Measurements from ENCODE around the gene SERPINA10.

Gene SERPINA10

DNA sequence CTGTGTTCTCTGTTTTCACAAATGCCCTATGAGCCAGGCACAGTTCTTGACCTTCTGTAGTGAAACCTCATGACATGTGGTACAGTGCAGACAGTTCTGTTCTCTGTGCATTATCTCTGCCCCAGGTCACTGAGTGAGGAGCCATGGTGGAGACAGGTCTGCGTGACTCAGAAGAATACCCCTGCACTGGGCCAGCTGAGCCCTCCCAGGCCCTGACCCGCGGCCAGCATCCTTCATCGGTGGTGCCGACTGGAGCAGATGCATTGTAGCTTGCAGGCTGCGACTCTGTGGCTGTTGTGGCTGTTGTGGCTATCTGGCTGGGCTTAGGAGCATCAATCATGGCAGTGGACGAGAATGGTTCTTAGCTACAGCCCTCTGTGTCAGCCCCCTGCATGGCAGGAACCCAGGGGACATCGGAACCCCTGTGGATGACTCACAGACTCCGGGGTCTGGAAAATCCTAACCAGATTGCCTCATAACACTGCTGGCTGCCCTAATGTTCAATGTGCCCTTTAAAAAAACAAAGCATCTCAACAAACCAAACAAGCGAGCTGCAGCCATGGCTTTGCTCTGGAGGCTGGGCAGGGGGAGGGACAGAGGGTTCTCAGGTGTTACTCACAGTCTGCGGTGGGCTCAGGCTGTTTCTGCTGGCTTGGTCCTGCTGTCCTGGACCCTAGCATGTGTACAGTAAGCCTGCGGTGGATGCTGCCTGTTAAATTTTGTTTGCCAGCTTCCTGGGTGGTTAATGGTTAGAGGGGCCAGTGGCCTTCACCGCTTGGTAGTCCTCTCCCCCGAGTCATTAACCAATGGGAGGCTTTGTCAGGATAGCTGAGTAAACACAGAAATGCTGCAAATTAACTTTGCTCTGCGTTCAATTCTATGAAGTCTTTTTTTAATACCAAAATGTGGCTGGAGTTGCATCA, 29.8 kb upstream of the SERPINA10 start, which contains the start of gene SERPINA6:
TSS of gene SERPINA6 (minus strand) at position 689 of the 923 bp plus-strand sequence. CDS start 8,688 bp downstream, outside the sequence.
- TF ChIP-seq, protein P1, sequence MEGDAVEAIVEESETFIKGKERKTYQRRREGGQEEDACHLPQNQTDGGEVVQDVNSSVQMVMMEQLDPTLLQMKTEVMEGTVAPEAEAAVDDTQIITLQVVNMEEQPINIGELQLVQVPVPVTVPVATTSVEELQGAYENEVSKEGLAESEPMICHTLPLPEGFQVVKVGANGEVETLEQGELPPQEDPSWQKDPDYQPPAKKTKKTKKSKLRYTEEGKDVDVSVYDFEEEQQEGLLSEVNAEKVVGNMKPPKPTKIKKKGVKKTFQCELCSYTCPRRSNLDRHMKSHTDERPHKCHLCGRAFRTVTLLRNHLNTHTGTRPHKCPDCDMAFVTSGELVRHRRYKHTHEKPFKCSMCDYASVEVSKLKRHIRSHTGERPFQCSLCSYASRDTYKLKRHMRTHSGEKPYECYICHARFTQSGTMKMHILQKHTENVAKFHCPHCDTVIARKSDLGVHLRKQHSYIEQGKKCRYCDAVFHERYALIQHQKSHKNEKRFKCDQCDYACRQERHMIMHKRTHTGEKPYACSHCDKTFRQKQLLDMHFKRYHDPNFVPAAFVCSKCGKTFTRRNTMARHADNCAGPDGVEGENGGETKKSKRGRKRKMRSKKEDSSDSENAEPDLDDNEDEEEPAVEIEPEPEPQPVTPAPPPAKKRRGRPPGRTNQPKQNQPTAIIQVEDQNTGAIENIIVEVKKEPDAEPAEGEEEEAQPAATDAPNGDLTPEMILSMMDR (IDR thresholded peaks at IDR 0.05; ENCODE audit: poor library complexity, severe bottlenecking): no peak
- H3K4me1 ChIP-seq (ENCODE audit: insufficient read depth, poor library complexity, severe bottlenecking): peaks cover 7% of the 10 kb centered on the region
- H3K4me3 ChIP-seq (ENCODE audit: severe bottlenecking): no peak within 1 kb of the TSS
- no peaks in the 10 kb centered on the region for H3K36me3 ChIP-seq (ENCODE audit: low read depth)
- ATAC-seq (ENCODE audit: low read depth) (no peak), DNase-seq (ENCODE audit: low spot score) (no peak)
- no peaks in the 10 kb centered on the region for H3K27me3 ChIP-seq (ENCODE audit: insufficient read depth, poor library complexity, severe bottlenecking)
- H3K9me3 ChIP-seq (ENCODE audit: severe bottlenecking): peaks cover 3% of the 10 kb centered on the region
- no peak within 1 kb of the TSS for H3K27ac ChIP-seq (ENCODE audit: poor library complexity, severe bottlenecking)

DNA sequence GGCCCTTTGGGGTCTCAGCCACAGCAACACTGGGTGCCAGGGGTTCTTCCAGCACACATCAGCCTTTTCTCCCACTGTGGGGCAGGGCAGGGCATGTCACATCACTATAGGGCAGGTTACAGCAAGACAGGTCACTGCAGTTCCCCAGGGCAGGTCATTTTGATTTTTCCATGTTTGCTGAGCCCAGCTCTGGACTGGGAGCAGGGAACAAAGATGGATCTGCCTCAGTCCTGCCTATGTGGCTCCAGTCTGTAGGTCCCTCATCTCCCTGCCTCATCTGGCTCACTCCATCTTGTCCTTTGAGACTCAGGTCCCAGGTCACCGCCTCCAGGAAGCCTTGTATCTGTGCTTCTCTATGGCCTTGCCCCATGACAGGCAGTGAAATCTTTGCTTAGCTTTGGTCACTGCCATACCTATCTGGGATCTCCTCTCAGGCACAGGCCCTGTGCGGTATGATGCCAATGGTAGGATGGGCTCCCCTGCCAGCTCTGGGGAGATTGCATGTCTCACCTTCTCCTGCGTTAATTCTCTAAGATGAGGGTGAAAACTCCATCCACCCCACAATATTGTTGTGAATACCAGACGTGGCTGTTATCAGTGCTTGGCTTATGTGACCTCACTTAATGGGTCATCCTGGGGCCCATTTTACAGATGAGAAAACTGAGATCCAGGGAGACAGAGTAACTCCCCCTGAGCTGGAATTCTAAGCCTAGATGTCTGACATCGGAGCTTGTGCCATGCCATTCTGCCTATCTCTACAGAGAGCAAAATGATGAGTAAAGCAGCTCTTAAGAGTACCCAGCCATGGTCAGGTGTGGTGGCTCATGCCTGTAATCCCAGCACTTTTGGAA, 28.6 kb upstream of the SERPINA10 start:
- no peaks in the 10 kb centered on the region for H3K27me3 ChIP-seq (ENCODE audit: insufficient read depth, poor library complexity, severe bottlenecking)
- H3K4me3 ChIP-seq (ENCODE audit: severe bottlenecking): no peak overlapping the region
- peaks cover 7% of the 10 kb centered on the region for H3K4me1 ChIP-seq (ENCODE audit: insufficient read depth, poor library complexity, severe bottlenecking)
- no peaks in the 10 kb centered on the region for H3K36me3 ChIP-seq (ENCODE audit: low read depth)
- no peak for DNase-seq (ENCODE audit: low spot score)
- H3K9me3 ChIP-seq (ENCODE audit: severe bottlenecking): peaks cover 3% of the 10 kb centered on the region
- TF ChIP-seq, protein P1 (IDR thresholded peaks at IDR 0.05; ENCODE audit: poor library complexity, severe bottlenecking): no peak
- ATAC-seq (ENCODE audit: low read depth): no peak
- H3K27ac ChIP-seq (ENCODE audit: poor library complexity, severe bottlenecking): no peak overlapping the region

DNA sequence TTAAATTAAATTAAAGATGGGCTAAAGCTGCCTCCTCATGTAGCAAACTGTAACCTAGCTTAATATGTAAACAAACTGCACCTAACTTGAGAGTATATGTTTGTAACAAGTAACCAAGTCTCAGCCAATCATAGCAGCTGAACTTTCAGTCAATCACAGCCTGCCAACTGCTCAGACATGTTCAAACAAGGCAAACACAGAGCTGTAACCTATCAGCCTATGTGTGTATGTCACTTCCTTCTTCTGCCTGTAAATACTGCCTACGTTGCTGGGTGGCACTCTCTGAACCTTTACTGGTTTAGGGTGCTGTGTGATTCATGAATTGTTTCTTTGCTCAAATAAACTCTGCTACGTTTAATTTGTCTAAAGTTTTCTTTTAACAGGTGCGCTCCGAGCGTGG, 27.2 kb upstream of the SERPINA10 start:
- Histone ChIP-seq H3K9me3 (ENCODE audit: severe bottlenecking) (peaks cover 3% of the 10 kb centered on the region), H3K36me3 (ENCODE audit: low read depth) (no peaks in the 10 kb centered on the region), H3K27ac (ENCODE audit: poor library complexity, severe bottlenecking) (no peak overlapping the region), H3K27me3 (ENCODE audit: insufficient read depth, poor library complexity, severe bottlenecking) (no peaks in the 10 kb centered on the region), H3K4me3 (ENCODE audit: severe bottlenecking) (no peak overlapping the region), H3K4me1 (ENCODE audit: insufficient read depth, poor library complexity, severe bottlenecking) (peaks cover 7% of the 10 kb centered on the region)
- ATAC-seq (ENCODE audit: low read depth) (peak; percentile 97), DNase-seq (ENCODE audit: low spot score) (no peak)
- TF ChIP-seq, protein P1 (IDR thresholded peaks at IDR 0.05; ENCODE audit: poor library complexity, severe bottlenecking): no peak

DNA sequence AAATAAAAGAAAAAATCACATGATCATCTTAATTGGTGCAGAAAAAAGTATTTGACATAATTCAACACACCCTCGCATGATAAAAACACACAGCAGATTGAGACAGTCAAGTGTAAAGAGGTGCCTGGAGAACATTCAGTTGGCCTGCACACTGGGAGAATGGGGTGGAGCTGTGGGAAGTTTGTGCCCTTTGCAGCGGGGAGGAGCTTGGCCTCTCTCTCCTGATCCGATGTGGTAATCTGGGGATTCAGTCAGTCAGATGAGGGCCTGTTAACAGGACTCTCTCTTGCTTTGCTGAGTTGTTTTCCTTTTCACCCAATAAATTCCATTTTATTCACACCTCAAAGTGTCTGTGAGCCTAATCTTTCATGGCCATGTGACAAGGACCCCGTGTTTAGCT, 24.2 kb upstream of the SERPINA10 start:
- Histone ChIP-seq H3K9me3 (ENCODE audit: severe bottlenecking) (peaks cover 3% of the 10 kb centered on the region), H3K4me1 (ENCODE audit: insufficient read depth, poor library complexity, severe bottlenecking) (peaks cover 25% of the 10 kb centered on the region), H3K4me3 (ENCODE audit: severe bottlenecking) (no peak overlapping the region), H3K27me3 (ENCODE audit: insufficient read depth, poor library complexity, severe bottlenecking) (no peaks in the 10 kb centered on the region), H3K27ac (ENCODE audit: poor library complexity, severe bottlenecking) (no peak overlapping the region), H3K36me3 (ENCODE audit: low read depth) (no peaks in the 10 kb centered on the region)
- ATAC-seq (ENCODE audit: low read depth): no peak
- no peak for DNase-seq (ENCODE audit: low spot score)
- TF ChIP-seq, protein P1 (IDR thresholded peaks at IDR 0.05; ENCODE audit: poor library complexity, severe bottlenecking): no peak
